Nucleus accumbens (tissue), 56 donors: ENCODE data around the gene ZNF487.
"Not testable (repeated sequence)": the region's sequence is repeated elsewhere in the genome, so short reads cannot be mapped to it uniquely, and the experiment has no call there.

Experiments used
- DNase-seq, 56 donors: peaks; one replicate each; lab custom pipeline; 2025; lab: John Stamatoyannopoulos, UW

ZNF487 gene

GRCh38 chr10:43403911-43404703, 32.8 kb upstream of the ZNF487 start:
- DNase-seq = no peak

DNA sequence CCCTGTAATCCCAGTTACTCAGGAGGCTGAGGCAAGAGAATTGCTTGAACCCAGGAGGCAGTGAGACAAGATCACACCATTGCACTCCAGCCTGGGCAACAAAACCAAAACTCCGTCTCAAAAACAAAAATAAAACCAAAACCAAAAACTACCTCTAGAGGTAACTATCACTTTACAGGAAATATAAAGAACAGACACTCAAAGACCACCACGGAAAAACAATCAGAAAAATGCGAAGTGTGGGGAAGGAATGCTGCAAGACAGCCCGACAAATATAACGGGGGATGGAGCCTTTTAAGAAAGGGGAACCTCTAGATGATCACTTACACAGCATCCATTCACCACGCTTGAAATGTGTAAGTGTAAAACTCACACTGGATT, 32.2 kb upstream of the ZNF487 start:
- DNase-seq = no peak

DNA sequence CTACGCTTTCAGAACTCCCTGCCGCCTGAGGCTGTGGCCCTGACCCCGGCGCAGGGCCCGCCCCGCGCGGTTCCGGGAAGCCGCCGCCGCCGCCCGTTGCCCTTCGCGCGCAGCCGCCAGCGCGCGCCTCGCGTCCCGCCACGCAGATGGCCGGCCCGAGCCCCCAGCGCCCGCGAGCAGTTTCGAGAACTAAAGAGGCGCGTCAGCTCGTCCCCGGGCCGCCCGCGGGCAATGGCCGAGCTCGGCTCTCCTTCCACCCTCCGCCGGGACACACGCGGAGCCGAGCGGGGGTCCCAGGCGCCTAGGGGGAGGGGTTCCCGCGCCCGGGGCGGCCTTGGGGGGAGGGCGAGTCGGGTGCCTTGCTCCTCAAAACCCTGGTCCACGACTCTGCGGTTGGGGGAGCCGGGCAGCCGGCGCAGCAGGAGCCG, 29.7 kb upstream of the ZNF487 start:
- DNase-seq = peak in 32 of 56 donors; percentile 17 to 60 (median 43)

DNA sequence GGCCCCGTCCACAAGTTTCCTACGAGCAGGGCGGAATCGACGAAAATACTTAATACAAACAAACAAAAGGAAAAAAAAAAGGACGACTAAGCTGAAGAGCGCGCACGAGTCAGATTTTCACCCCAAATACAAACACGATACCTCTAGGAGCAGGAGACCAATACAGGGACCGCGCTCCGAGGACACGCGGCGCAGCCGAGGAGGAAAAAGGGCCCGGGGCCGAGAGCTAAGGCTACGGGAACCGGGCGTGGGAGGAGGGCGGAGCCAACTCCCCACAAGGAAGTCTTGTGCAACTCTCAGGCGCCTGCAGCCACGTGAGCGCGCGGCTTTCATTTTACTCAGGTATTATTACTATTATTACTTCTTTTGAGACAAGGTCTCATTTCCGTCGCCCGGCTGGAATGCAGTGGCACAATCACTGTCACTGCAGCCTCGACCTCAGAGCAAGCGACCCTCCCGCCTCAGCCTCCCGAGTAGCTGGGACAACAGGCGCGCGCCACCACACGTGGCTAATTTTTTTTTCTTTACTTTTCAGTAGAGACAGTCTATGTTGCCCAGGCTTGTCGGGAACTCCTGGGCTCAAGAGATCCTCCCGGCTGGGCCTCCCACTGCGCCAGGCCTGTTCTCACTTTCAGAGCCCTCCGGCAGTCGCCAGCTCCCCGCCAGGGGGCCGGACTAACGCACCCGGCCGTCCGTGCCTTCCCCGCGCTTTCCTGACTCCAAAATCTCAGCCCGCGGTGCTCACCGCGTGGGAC, 29.2 kb upstream of the ZNF487 start:
- DNase-seq = peak in 55 of 56 donors; percentile 17 to 90 (median 60)

DNA sequence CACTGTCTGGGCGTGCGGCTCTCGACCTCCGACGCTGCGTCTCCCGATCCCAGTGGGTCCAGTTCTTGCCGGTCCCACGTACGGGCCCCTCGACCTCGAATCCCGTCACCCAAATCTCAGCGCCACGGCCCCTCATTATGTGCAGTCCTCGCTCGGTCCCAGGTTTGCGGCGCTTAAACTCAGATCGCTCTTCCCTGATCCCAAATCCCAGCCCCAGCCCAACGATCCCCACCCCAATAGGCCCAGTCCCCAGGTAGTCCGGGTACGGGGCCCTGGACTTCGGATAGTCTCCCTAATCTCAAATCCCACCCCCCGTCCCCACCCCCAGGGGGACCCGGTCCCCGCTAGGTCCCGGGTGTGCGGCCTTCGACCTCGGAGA, 28.6 kb upstream of the ZNF487 start:
- DNase-seq = peak in 1 of 56 donors; percentile 44

- DNase-seq = peak; percentile 56 to 98 (median 92)
These were observed 28.1 kb upstream of the ZNF487 start, which contains the start of gene HNRNPF for GRCh38 chr10:43408710-43409384. HNRNPF (minus strand) TSS chr10:43409186; CDS start chr10:43387884, 21,302 bp downstream.

GRCh38 chr10:43409385-43410109, 27.4 kb upstream of the ZNF487 start:
- peak in 21 of 56 donors; percentile 13 to 63 (median 44) for DNase-seq

GRCh38 chr10:43410345-43410744, 26.6 kb upstream of the ZNF487 start:
- no peak for DNase-seq

DNA sequence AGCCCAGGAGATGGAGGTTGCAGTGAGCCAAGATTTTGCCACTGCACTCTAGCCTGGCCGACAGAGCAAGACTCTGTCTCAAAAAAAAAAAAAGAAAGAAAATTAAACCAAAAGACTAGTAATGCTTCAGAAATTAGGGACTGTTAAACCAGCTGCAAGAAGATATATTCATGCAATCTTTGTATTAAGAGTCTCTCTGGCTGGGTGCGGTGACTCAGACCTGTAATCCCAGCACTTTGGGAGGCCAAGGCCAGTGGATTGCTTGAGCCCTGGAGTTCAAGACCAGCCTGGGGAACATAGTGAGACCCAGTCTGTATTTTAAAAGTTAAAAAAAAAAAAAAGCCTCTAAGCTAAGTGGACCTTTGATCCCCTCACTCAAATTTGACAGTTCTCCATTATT, 25.4 kb upstream of the ZNF487 start:
- DNase-seq = no peak

DNA sequence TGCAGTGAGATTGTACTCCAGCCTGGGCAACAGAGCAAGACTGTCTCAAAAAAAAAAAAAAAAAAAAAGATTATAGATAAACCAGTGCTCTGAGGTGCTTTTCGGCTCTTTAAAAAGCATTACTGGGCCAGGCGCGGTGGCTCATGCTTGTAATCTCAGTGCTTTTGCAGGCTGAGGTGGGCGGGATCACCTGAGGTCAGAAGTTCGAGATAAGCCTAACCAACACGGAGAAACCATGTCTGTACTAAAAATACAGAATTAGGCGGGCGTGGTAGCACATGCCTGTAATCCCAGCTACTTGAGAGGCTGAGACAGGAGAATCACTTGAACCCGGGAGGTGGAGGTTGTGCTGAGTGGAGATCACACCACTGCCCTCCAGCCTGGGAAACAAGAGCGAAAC, 21.4 kb upstream of the ZNF487 start:
- no peak for DNase-seq

- no peak for DNase-seq
These were observed 18.8 kb upstream of the ZNF487 start for GRCh38 chr10:43417950-43418768.

GRCh38 chr10:43419997-43420368, 16.9 kb upstream of the ZNF487 start:
- DNase-seq = peak in 3 of 56 donors; percentile 30 to 53 (median 40)

- peak; percentile 15 to 90 (median 78) for DNase-seq
These were observed 16.3 kb upstream of the ZNF487 start for GRCh38 chr10:43420369-43421200.

DNA sequence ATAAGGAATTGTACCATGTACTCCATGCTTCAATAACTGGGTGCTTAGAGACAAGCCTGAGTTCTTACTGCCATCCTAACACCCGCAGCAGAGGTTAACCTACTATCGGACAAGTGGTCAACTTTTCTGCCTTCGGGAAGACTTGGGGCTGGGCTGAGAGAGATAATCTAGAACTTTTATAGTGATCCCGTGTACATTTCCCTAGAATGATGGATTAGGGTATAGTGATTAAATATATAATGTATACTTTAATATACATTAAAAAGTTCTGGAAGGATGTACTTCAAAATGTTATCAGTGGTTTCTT, 15.8 kb upstream of the ZNF487 start:
- DNase-seq = no peak

GRCh38 chr10:43421519-43421918, 15.4 kb upstream of the ZNF487 start:
- DNase-seq = no peak

- not testable (repeated sequence) for DNase-seq
These were observed 15.0 kb upstream of the ZNF487 start for GRCh38 chr10:43421944-43422343.

- no peak for DNase-seq
These were observed 12.5 kb upstream of the ZNF487 start for GRCh38 chr10:43424416-43424815.

DNA sequence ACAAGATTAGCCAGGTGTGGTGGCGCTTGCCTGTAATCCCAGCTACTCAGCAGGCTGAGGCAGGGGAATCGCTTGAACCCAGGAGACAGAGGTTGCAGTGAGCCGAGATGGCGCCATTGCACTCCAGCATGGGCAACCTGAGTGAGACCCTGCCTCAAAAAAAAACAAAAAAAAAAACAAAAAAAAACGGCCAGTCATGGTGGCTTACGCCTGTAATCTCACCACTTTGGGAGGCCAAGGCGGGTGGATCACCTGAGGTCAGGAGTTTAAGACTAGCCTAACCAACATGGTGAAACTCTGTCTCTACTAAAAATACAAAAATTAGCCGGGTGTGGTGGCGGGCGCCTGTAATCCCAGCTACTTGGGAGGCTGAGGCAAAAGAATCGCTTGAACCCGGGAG, 10.4 kb upstream of the ZNF487 start:
- not testable (repeated sequence) for DNase-seq
